ENCODE results near the gene POPDC3.
"Not testable (repeated sequence)": the region's sequence is repeated elsewhere in the genome, so short reads cannot be mapped to it uniquely, and the experiment has no call there.

POPDC3 gene

DNA sequence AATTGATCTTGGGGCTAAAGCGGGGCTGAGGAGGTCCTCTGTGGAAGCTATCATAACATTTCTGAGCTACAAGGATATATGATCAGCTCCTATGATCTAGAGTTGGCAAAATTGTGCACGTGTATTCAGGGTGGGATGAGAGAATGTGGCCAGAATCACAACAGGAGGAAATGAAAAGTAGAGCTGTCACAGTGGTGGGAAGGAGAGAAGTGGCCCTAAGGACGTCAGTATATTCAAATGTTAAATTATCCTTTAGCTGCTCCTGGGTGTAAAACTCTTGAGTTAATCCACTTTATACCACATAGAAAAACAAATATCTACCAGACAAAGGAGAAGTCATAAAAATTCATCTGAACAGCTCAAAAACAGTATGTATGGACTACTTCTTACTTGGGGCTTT, 14.8 kb upstream of the POPDC3 start:
- no peak for DNase-seq

GRCh38 chr6:105194106-105194505, 14.3 kb upstream of the POPDC3 start:
- no peak for DNase-seq

GRCh38 chr6:105193647-105194046, 13.8 kb upstream of the POPDC3 start:
- no peak for DNase-seq

DNA sequence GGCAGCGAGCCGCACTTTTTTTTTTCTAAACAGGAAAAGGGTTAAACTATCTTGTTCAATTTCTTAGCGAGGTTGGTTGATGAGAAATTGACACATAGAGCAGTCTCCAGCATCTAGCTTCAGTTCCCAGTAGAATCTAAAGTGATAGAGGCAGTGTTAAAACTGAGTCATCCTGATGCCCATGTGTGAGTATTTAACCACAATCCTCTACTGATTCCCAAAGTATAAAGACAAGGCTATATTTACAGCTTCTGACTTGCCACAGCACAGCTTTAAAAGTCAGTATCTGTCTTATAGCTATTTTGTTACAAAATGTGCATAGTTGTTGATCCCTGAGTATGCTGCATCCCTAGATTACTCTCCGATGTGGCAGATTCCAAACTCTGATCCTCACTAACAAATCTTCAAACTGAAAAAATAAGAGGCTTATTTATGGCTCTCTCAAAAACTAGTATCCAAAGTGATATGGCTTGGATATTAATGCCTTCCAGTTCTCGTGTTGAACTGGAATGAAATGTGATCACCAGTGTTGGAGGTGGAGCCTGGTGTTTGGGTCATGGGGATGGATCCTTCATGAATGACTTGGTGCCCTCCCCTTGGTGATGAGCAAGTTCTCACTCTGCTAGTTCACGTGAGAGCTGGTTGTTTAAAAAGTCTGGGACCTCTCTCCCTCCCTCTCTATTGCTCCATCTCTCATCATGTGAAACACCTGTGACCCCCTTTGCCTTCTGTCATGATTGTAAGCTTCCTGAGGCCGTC, 13.1 kb upstream of the POPDC3 start:
- no peak for DNase-seq

GRCh38 chr6:105191351-105191750, 11.5 kb upstream of the POPDC3 start:
- no peak for DNase-seq

GRCh38 chr6:105189026-105189820, 9.4 kb upstream of the POPDC3 start:
- no peak for DNase-seq

- no peak for DNase-seq
Measured at GRCh38 chr6:105188251-105188650, 8.4 kb upstream of the POPDC3 start.

DNA sequence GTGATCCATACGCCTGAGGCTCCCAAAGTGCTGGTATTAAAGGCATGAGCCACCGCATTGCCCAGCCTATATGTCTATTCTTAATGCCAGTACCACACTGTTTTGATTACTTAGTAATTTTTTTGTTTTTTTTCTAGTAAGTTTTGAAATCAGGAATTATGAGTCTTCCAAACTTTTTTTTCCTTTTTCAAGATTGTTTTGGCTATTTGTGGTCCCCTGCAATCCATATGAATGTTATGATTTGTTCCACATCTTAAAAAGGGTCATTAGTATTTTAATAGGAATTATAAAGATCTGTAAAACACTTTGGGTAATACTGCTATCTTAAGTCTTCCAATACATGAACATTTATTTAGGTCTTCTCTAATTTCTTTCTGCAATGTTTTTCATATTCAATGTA, 6.8 kb upstream of the POPDC3 start:
- no peak for DNase-seq

- no peak for DNase-seq
Measured at GRCh38 chr6:105184921-105185320, 5.1 kb upstream of the POPDC3 start.

DNA sequence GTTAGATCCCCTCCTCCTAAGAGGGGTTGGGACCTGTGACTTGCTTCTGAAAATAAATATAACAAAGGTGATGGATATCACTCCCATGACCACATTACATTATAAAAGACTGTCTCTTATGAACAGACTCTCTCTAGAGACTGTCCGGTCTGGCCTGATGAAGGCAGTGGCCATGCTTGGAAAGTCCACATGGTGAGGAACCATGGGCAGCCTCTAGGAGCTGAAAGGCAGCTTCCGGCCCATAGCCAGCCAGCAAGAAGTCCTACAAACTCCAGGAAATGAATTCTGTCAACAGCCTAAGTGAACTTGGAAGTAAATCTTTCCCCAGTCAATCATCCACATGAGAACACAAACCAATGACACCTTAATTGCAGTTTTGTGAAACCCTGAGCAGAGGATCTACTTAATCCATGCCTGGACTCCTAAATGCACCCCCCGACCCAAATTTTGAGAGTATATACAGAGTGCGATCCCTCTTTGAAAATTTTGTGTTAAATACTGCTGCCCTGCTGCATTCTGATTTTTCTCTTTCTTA, 2.2 kb upstream of the POPDC3 start:
- DNase-seq, result no peak

GRCh38 chr6:105178636-105179035, 1.2 kb downstream of the POPDC3 start:
- no peak for DNase-seq

- no peak for DNase-seq
Measured at GRCh38 chr6:105178110-105178509, 1.7 kb downstream of the POPDC3 start.

- no peak for DNase-seq
Measured at GRCh38 chr6:105177556-105177955, 2.3 kb downstream of the POPDC3 start.

- DNase-seq, result no peak
Measured at GRCh38 chr6:105174512-105174911, 5.3 kb downstream of the POPDC3 start.

GRCh38 chr6:105172515-105172914, 7.3 kb downstream of the POPDC3 start:
- DNase-seq, result not testable (repeated sequence)

- no peak for DNase-seq
Measured at GRCh38 chr6:105170059-105170458, 9.8 kb downstream of the POPDC3 start.

DNA sequence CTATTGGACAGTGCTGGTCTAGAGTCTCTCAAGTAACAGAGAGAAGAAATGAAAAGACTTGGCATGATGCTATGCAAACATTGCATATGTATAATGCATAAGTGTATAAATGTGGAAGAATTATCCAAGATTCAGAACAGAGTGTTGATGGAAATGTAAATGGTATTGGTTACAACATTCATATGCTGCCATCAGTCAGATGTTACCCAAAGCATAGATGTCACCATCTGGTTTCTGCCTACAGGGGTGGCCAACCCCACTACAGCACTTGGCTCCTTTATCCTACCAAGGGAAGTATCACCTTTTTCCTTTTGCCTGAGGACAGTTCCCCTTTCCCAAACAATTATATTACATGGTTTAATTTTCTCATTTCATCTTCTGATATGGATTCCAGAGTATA, 11.9 kb downstream of the POPDC3 start:
- DNase-seq, result no peak

DNA sequence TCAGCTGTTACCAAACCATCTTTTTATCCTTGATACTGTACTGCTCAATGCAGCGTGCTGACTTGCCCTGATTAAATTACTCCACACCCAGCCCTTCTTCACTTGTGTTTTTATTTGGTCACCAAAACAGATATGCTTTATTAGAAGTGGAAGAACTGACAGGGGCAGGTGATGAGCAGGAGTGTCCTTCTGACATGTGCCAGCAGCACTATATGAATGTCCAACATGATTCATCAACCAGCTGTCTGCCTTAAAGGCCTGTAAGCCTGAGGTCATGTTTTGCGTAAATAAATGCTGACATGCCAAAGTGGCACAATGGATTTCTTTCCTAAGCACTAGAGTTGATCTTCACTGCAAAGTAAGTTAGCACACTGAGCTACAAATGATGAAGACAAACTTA, 15.4 kb downstream of the POPDC3 start:
- no peak for DNase-seq

DNA sequence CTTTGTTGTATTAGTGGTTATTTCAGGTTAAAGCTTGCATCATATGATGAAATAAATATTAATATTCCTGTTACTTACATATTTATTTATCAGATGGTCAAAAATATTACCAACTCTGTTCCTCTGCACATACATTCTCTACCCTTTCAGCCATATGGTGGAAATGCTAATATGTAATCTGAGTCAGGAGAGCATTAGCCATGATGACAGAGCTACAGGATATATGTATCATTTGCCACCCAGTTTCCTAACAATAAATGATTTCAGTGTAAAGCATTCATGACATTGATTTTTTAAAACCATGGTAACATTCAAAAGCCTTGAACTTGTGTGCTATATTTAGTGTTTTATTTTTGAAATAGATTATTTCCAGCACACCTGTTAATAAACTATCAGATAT, 16.6 kb downstream of the POPDC3 start:
- DNase-seq, result no peak

GRCh38 chr6:105162377-105162776, 17.4 kb downstream of the POPDC3 start:
- DNase-seq, result no peak

DNA sequence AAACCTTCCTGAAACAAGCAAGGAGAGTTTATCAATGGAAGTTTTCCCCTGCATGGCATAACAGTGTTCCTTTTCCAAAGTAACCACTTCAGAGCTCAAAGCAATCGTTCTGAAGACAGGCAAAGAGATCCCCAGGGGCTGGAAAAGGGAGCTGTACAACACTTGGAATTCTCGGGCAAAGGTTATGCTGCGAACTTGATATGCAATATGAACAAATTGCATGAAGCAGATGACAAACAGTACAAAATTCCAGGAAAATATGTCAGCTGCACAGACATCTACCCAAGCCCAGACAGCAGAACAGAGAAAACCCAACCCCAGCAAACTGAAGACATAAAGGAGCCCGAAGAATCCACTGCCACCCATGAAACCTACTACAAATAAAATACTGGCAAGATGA, 18.4 kb downstream of the POPDC3 start:
- no peak for DNase-seq

GRCh38 chr6:105153676-105154075, 26.1 kb downstream of the POPDC3 start:
- DNase-seq, result no peak

GRCh38 chr6:105152880-105153279, 26.9 kb downstream of the POPDC3 start:
- no peak for DNase-seq

- no peak for DNase-seq
Measured at GRCh38 chr6:105151644-105152043, 28.2 kb downstream of the POPDC3 start.

All from CD4-positive, alpha-beta T cell treated with Interleukin-17A for 4 hours (primary cell).